GM12874 (cell line): ENCODE measurements around the gene CRACDL.

Experiments
- TF ChIP-seq, protein P1 (sequence below): IDR thresholded peaks from 2 replicates; pipeline ENCODE4 v1.5.1; 2011; ENCODE audit warnings: low read depth, mild to moderate bottlenecking, control low read depth, low read length, moderate library complexity; ENCODE audit not compliant: insufficient read depth

Gene CRACDL

GRCh38 chr2:98909317-98910211 is 26.5 kb downstream of the CRACDL start:
- TF ChIP-seq, protein P1, sequence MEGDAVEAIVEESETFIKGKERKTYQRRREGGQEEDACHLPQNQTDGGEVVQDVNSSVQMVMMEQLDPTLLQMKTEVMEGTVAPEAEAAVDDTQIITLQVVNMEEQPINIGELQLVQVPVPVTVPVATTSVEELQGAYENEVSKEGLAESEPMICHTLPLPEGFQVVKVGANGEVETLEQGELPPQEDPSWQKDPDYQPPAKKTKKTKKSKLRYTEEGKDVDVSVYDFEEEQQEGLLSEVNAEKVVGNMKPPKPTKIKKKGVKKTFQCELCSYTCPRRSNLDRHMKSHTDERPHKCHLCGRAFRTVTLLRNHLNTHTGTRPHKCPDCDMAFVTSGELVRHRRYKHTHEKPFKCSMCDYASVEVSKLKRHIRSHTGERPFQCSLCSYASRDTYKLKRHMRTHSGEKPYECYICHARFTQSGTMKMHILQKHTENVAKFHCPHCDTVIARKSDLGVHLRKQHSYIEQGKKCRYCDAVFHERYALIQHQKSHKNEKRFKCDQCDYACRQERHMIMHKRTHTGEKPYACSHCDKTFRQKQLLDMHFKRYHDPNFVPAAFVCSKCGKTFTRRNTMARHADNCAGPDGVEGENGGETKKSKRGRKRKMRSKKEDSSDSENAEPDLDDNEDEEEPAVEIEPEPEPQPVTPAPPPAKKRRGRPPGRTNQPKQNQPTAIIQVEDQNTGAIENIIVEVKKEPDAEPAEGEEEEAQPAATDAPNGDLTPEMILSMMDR: no peak

DNA sequence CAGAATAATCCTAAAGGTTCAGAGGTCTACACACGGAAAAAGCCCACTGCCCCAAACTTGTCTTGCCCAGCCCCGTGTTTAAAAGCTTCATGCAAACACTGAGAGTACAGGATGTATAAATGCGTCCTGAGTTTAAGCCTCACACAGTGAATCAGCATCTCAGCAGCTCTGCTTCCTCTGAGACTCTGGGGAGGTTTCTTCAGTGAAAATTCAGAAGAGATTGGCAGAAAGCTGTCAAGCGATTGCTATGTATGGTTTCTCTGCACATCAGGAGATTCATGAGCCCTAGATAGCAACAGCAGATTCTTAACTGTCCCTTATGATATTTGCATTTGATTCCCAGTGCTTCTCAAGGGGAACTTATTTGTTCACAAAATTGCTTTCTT is 27.1 kb downstream of the CRACDL start:
- TF ChIP-seq, protein P1: no peak

DNA sequence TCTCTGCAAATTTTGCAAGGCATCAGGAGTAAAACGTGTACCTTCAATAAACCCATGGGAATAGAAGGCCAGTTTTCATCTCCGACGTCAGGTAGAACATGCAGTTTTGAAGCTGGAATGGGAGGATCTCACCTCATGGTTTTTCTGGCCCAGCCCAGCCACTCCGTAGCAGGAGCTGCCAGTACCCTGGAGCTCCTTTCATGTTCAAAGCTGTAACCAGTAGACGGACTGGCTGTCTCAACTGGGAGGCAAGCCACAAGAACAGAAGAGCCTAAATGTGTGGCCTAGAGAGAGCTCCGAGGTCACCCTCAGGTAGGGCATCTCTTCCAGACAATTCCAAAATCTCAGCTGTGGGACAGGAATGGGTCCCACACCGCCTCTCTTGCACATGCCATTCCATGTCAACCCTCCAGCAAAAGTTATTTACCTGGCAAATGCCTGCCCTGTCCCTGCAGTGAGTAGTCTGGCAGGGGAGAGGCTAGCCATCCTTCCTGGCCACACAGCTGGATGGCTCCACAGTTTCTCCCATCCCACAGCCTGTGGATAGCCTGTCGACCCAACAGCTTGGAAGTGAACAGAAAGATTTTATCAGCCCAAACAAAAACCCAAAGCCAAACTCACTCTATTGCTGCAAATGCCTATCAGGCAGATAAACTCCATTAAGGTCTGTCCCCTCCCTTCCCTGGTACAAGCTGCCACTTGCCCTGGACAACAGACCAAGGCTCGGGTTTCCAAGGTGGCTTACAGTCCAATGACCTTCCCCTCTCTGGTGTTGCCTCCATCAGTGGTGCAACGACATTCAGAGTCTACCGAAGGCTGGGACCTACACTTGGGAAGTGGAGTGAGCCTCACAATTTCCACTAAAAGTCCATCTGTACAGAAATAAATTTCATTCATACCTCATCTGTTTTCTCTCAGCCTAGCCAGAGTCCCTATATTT is 27.8 kb downstream of the CRACDL start:
- TF ChIP-seq, protein P1: no peak

GRCh38 chr2:98907385-98907784 is 28.6 kb downstream of the CRACDL start:
- TF ChIP-seq, protein P1: no peak

DNA sequence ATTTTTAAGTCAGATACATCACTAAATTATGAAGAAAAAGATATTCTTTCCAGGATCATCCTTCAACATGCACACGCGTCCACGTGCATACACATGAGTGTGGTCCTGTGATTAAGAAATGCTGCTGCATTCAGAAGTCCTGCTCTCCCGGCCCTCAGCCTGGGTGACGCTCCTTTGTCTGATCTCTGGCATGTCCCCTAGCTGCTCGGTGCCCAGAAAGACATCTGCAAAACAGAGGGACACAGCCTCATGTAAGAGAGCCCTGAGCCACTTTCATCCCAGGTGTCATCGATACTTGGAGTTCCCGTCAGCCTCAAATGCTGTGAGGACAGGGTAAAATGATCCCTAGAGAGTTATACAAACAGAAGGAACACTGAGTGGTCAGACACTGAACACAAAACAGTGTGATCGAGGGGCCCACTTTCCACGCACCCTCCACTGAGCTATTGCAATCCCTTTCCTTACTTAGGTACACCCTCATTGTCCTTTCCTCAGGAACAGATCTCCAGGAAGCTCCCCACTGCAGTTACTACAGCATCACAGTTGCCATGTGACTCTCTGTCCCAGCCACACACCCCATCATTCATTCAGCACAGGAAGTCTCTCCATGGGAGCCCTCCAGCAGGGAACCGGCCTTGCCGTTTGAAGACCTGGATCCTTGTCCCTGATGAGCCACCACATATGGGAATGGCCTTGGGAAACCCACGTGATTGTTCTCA is 32.1 kb downstream of the CRACDL start:
- TF ChIP-seq, protein P1: no peak

GRCh38 chr2:98903064-98903355 is 33.0 kb downstream of the CRACDL start:
- TF ChIP-seq, protein P1: no peak
